GOT3 (cell line): Measurements from ENCODE around the gene SNX17.
A peak's percentile ranks its signal among the peaks of the same experiment; 100 is the strongest.

Experiments used
- DNase-seq: peaks from one replicate; lab custom pipeline; 2025; ENCODE audit warnings: mixed read lengths; lab: John Stamatoyannopoulos, UW

Gene SNX17

GRCh38 chr2:27363933-27364332 is 6.5 kb upstream of the SNX17 start:
- DNase-seq: no peak

GRCh38 chr2:27369471-27370025 is 868 bp upstream of the SNX17 start:
- peak; percentile 35 for DNase-seq

GRCh38 chr2:27370816-27371620 is 602 bp downstream of the SNX17 start:
- peak; percentile 29 for DNase-seq

- no peak for DNase-seq
Measured at GRCh38 chr2:27372937-27373336, 2.5 kb downstream of the SNX17 start.

- DNase-seq: no peak
Measured at GRCh38 chr2:27373567-27373966, 3.2 kb downstream of the SNX17 start.

GRCh38 chr2:27375513-27376099 is 5.2 kb downstream of the SNX17 start:
- DNase-seq: no peak

GRCh38 chr2:27376151-27376865 is 5.9 kb downstream of the SNX17 start:
- DNase-seq: no peak

- no peak for DNase-seq
Measured at GRCh38 chr2:27376866-27377617, 6.6 kb downstream of the SNX17 start.

GRCh38 chr2:27377618-27378095 is 7.2 kb downstream of the SNX17 start:
- no peak for DNase-seq

GRCh38 chr2:27378096-27378808 is 7.8 kb downstream of the SNX17 start:
- DNase-seq: no peak

GRCh38 chr2:27378809-27379290 is 8.4 kb downstream of the SNX17 start:
- DNase-seq: no peak

GRCh38 chr2:27379383-27379835 is 9.0 kb downstream of the SNX17 start:
- DNase-seq: no peak

GRCh38 chr2:27379836-27380625 is 9.6 kb downstream of the SNX17 start:
- no peak for DNase-seq

GRCh38 chr2:27380626-27381545 is 10.5 kb downstream of the SNX17 start, which contains the start of gene ZNF513:
Gene ZNF513, minus strand, starts transcription at chr2:27380734. Its CDS starts 208 bp downstream, at chr2:27380526.
- DNase-seq: peak; percentile 70

GRCh38 chr2:27381577-27382181 is 11.3 kb downstream of the SNX17 start:
- no peak for DNase-seq

- DNase-seq: no peak
Measured at GRCh38 chr2:27390822-27391679, 20.6 kb downstream of the SNX17 start.

- DNase-seq: no peak
Measured at GRCh38 chr2:27393225-27393624, 22.8 kb downstream of the SNX17 start.
